IMR-90 (cell line): ENCODE results near the gene ANAPC5. TPM values are rescaled to one million over a fixed set of nuclear protein-coding genes. Genes with fewer than 3 reads are reported as not detected.

Source experiments
- ATAC-seq: fragments of 200-7000 bp; cut with Tn5 transposase; 2 replicates; pipeline ENCODE4 v1.9.1; 2020; ENCODE audit warnings: low read depth, mild to moderate bottlenecking, moderate library complexity
- BruUV-seq: library from RNA; stranded (reverse); fragments of 400-500 nt; replicated peaks from 2 replicates; lab custom pipeline; 2021; lab: Mats Ljungman, UMichigan
- CTCF ChIA-PET: fragments of 300-600 bp; formaldehyde crosslinking; extraction: SDS; loops from one replicate; lab custom pipeline; 2021; ENCODE audit warnings: antibody characterized with exemption; lab: Yijun Ruan, JAX
- POLR2A ChIA-PET: fragments of 300-600 bp; sonication (Branson Sonifier 250); formaldehyde crosslinking; loops from one replicate; lab custom pipeline; 2022; ENCODE audit warnings: antibody characterized with exemption; ENCODE audit not compliant: unreplicated experiment; lab: Charles Lee
- DNase-seq: peaks from one replicate; pipeline ENCODE4 v3.0.0; 2013
- H2AFZ ChIP-seq: replicated peaks from 2 replicates; pipeline ENCODE3; 2013; ENCODE audit warnings: low read length, mild to moderate bottlenecking; ENCODE audit not compliant: poor library complexity
- H2AK5ac ChIP-seq: 2 replicates; pipeline ENCODE4 v1.6.1; 2013; ENCODE audit warnings: low read depth, low read length, inconsistent platforms
- H2AK9ac ChIP-seq: replicated peaks from 2 replicates; pipeline ENCODE3; 2013; ENCODE audit warnings: mild to moderate bottlenecking, low read depth, low read length, moderate library complexity; ENCODE audit not compliant: poor library complexity
- H2BK120ac ChIP-seq: 2 replicates; pipeline ENCODE4 v1.6.1; 2013; ENCODE audit warnings: low read depth, low read length, inconsistent platforms
- H2BK15ac ChIP-seq: 3 replicates; pipeline ENCODE4 v1.6.1; 2013; ENCODE audit warnings: low read depth, low read length, inconsistent platforms
- H2BK20ac ChIP-seq: 2 replicates; pipeline ENCODE4 v1.6.1; 2013; ENCODE audit warnings: low read depth, mild to moderate bottlenecking, inconsistent platforms, low read length, moderate library complexity
- H2BK5ac ChIP-seq: 2 replicates; pipeline ENCODE4 v1.6.1; 2013; ENCODE audit warnings: mild to moderate bottlenecking, low read depth, low read length, inconsistent platforms; ENCODE audit not compliant: poor library complexity, severe bottlenecking
- H3K14ac ChIP-seq: replicated peaks from 2 replicates; pipeline ENCODE4 v1.6.1; 2013; ENCODE audit warnings: low read depth, low read length, inconsistent platforms
- H3K18ac ChIP-seq: 2 replicates; pipeline ENCODE4 v1.6.1; 2013; ENCODE audit warnings: low read depth, low read length, control low read depth
- H3K23ac ChIP-seq: 2 replicates; pipeline ENCODE4 v1.6.1; 2013; ENCODE audit warnings: low read depth, low read length, inconsistent platforms
- H3K27ac ChIP-seq: 2 replicates; pipeline ENCODE4 v1.5.1; 2013; ENCODE audit warnings: mild to moderate bottlenecking, control low read depth, low read length; ENCODE audit not compliant: insufficient read depth
- H3K27me3 ChIP-seq: 2 replicates; pipeline ENCODE4 v1.6.1; 2013; ENCODE audit warnings: low read length; ENCODE audit not compliant: control insufficient read depth, insufficient read depth
- H3K36me3 ChIP-seq: 2 replicates; pipeline ENCODE4 v1.6.1; 2013; ENCODE audit warnings: low read length, mixed read lengths; ENCODE audit not compliant: control insufficient read depth, insufficient read depth
- H3K4ac ChIP-seq: 2 replicates; pipeline ENCODE4 v1.6.1; 2013; ENCODE audit warnings: low read depth, low read length, inconsistent platforms
- H3K4me1 ChIP-seq: 2 replicates; pipeline ENCODE4 v1.6.1; 2013; ENCODE audit warnings: low read length, mixed read lengths; ENCODE audit not compliant: control insufficient read depth, insufficient read depth
- H3K4me2 ChIP-seq: 2 replicates; pipeline ENCODE4 v1.6.1; 2013; ENCODE audit warnings: low read depth, mild to moderate bottlenecking, control low read depth, low read length, moderate library complexity
- H3K4me3 ChIP-seq: 2 replicates; pipeline ENCODE4 v1.5.1; 2013; ENCODE audit warnings: low read depth, mild to moderate bottlenecking, control low read depth, low read length, moderate library complexity; ENCODE audit not compliant: insufficient read depth
- H3K56ac ChIP-seq: 2 replicates; pipeline ENCODE4 v1.6.1; 2013; ENCODE audit warnings: low read length, inconsistent platforms; ENCODE audit not compliant: insufficient read depth; ENCODE audit errors: extremely low read depth
- H3K79me1 ChIP-seq, 2 experiments: 2 replicates each; pipeline ENCODE4 v1.6.1; 2013; ENCODE audit warnings: low read length in 2 of 2, inconsistent platforms in 1 of 2, low read depth in 1 of 2
- H3K9ac ChIP-seq: 2 replicates; pipeline ENCODE4 v1.6.1; 2013; ENCODE audit warnings: low read depth, low read length, control low read depth
- H3K9me1 ChIP-seq: 2 replicates; pipeline ENCODE4 v1.6.1; 2013; ENCODE audit warnings: low read length, inconsistent platforms; ENCODE audit not compliant: insufficient read depth
- H3K9me3 ChIP-seq: 2 replicates; pipeline ENCODE4 v1.6.1; 2013; ENCODE audit warnings: low read length; ENCODE audit not compliant: control insufficient read depth, insufficient read depth
- H4K20me1 ChIP-seq: 2 replicates; pipeline ENCODE4 v1.6.1; 2013; ENCODE audit warnings: low read length, inconsistent platforms; ENCODE audit not compliant: insufficient read depth
- H4K5ac ChIP-seq: 2 replicates; pipeline ENCODE4 v1.6.1; 2013; ENCODE audit warnings: mild to moderate bottlenecking, low read depth, low read length, control low read depth
- H4K8ac ChIP-seq, 2 experiments: 2 replicates each; pipeline ENCODE4 v1.6.1; 2013; ENCODE audit warnings: low read depth in 2 of 2, low read length in 2 of 2, control low read depth in 1 of 2, inconsistent platforms in 1 of 2
- H4K91ac ChIP-seq: 2 replicates; pipeline ENCODE4 v1.6.1; 2013; ENCODE audit warnings: low read depth, low read length, inconsistent platforms; ENCODE audit not compliant: insufficient read depth
- FOS ChIP-seq: fragments of 150-350 bp; IDR thresholded peaks from 2 replicates; pipeline ENCODE4 v1.6.1; 2016; ENCODE audit warnings: low read depth, low read length
- NFE2L2 ChIP-seq: fragments of 150-350 bp; IDR thresholded peaks from 2 replicates; pipeline ENCODE4 v1.6.1; 2016; ENCODE audit warnings: low read depth, mild to moderate bottlenecking, low read length
- WGBS, 2 experiments: methylation state at CpG; one replicate each; pipeline versions ENCODE4 v1.1.5 to v1.1.7; 2013; ENCODE audit warnings: missing lambda C conversion rate in 2 of 2; ENCODE audit not compliant: insufficient read length in 1 of 2; ENCODE audit errors: extremely low coverage in 2 of 2; 5-methylcytosine and 5-hydroxymethylcytosine counted together
- dilution Hi-C: fragments of 300-500 bp; cut with HindIII; formaldehyde crosslinking; loops from one replicate; pipeline ENCODE4 v1.14.3; 2018; ENCODE audit warnings: low sequenced_read_pairs; ENCODE audit not compliant: unreplicated experiment
- in situ Hi-C: fragments of 300-500 bp; cut with MboI; formaldehyde crosslinking; loops from 3 replicates; pipeline ENCODE4 v1.14.3; 2019; ENCODE audit warnings: low sequenced_read_pairs, inconsistent platforms, mixed read lengths
- intact Hi-C: fragments of 100-400 bp; cut with micrococcal nuclease; formaldehyde crosslinking; loops from 2 replicates; pipeline ENCODE4 v1.10.0; 2022
- polyA plus RNA-seq, 3 experiments: library from polyadenylated mRNA; depleted of rRNA; stranded (reverse); fragments of >200 nt; gene quantifications; 2 replicates each; pipeline ENCODE4 v1.2.3, GENCODE V29; 2012; ENCODE audit warnings: low replicate concordance in 1 of 3
- total RNA-seq: library from RNA; depleted of rRNA; stranded (reverse); fragments of >200 nt; gene quantifications from 2 replicates; pipeline ENCODE4 v1.2.3, GENCODE V29; 2012

ANAPC5 gene
- total and polyA plus RNA-seq, 2 of the 4 experiments (the other 2 are of a cell fraction), result 157 to 211 TPM

- peak overlapping the region; percentile 44 for H2BK5ac ChIP-seq
- ATAC-seq (peak; percentile 48), DNase-seq (peak; percentile 47)
- no peaks in the 10 kb centered on the region; the same call in 1 of the 2 replicates for H3K4me1 ChIP-seq
- POLR2A ChIA-PET, result interaction anchor here (0.9 to 1.1 kb wide), 2 partner anchors 48 to 49 kb away, joined by 4 to 6 read pairs; partner anchors contain the start of gene ANAPC5
- H4K5ac ChIP-seq, result no peak overlapping the region
- no peaks in the 10 kb centered on the region for H3K9me3 ChIP-seq
- intact Hi-C loops, result loop anchor here (1.0 to 5.0 kb wide), 2 partner anchors 48 to 68 kb away; partner anchors contain the start of gene ANAPC5
- H3K56ac ChIP-seq, result peak overlapping the region; percentile 75
- H3K27me3 ChIP-seq, result no peaks in the 10 kb centered on the region
- H2AK9ac ChIP-seq, result peak overlapping the region; percentile 99
- peak overlapping the region; percentile 90 for H3K4ac ChIP-seq
- H3K79me1 ChIP-seq, result peaks cover 16 to 45% of the 10 kb centered on the region in 2 experiments; a peak in 2 of 4 replicates
- peak overlapping the region; percentile 75 to 79; a peak in 3 of 4 replicates for H4K8ac ChIP-seq
- no peaks in the 10 kb centered on the region; the same call in 1 of the 2 replicates for H4K20me1 ChIP-seq
- H2AK5ac ChIP-seq, result peak overlapping the region; percentile 92
- peak overlapping the region; percentile 91 for H3K14ac ChIP-seq
- H3K27ac ChIP-seq, result peak overlapping the region; percentile 59
- peak overlapping the region; percentile 65 for H3K4me3 ChIP-seq
- H3K9me1 ChIP-seq, result no peaks in the 10 kb centered on the region
- H3K9ac ChIP-seq, result peak overlapping the region; percentile 86
- H3K36me3 ChIP-seq, result peaks cover 2% of the 10 kb centered on the region
- CTCF ChIA-PET, result interaction anchor here (0.7 to 2.1 kb wide), 3 partner anchors 24 to 610 kb away, joined by 3 to 7 read pairs (median 4); partner anchors contain the start of gene ANAPC5
- H3K4me2 ChIP-seq, result peak overlapping the region; percentile 85
- dilution Hi-C loops, result no loop called here
- H3K18ac ChIP-seq, result no peak overlapping the region
- peak overlapping the region; percentile 94 for H2AFZ ChIP-seq
- no peak overlapping the region for H2BK20ac ChIP-seq
- no TSS peak for BruUV-seq
- in situ Hi-C loops, result no loop called here
- TF ChIP-seq FOS, result peak; percentile 30
- no peak for TF ChIP-seq NFE2L2
- H3K23ac ChIP-seq, result peak overlapping the region; percentile 96
- WGBS, 2 experiments, result 1% methylated on average over 12 of the region's 48 CpGs; no CpG with 5 or more reads in 1 of the 2 experiments
- H2BK120ac ChIP-seq, result no peak overlapping the region
- peak overlapping the region; percentile 72 for H4K91ac ChIP-seq
- H2BK15ac ChIP-seq, result no peak overlapping the region
Observed at GRCh38 chr12:121400332-121401139, 48.3 kb upstream of the ANAPC5 start.
